A549 (cell line): ENCODE data around the gene PLCD3. TPM values are rescaled to one million over a fixed set of nuclear protein-coding genes. Genes with fewer than 3 reads are reported as not detected.

Experiments used
- ATAC-seq, 2 experiments: fragments of 200-7000 bp in 1 of 2; fragments of >200 bp in 1 of 2; cut with Nextera tagmentation in 1 of 2; cut with Tn5 transposase in 1 of 2; 3 replicates each; pipeline versions ENCODE4 v1.8.0 to v1.9.1; 2018 to 2020; ENCODE audit warnings: mild to moderate bottlenecking in 1 of 2, moderate library complexity in 1 of 2
- CTCF ChIA-PET: fragments of 300-600 bp; sonication (Branson Sonifier 250); formaldehyde crosslinking; extraction: SDS; loops from one replicate; lab custom pipeline; 2021; ENCODE audit warnings: antibody characterized with exemption, inconsistent platforms; lab: Yijun Ruan, JAX
- POLR2A ChIA-PET: fragments of 350-600 bp; formaldehyde crosslinking; extraction: SDS; loops from one replicate; lab custom pipeline; 2021; ENCODE audit warnings: antibody characterized with exemption, inconsistent platforms; lab: Yijun Ruan, JAX
- DNase-seq, 2 experiments: peaks; one replicate each; pipeline versions ENCODE4 v3.0.0 to v3.0.0-alpha.2; 2011 to 2016; ENCODE audit warnings: low read depth in 1 of 2, low spot score in 1 of 2
- FAIRE-seq: peaks from 2 replicates; lab custom pipeline; 2011; peaks lifted over from hg19 to GRCh38; lab: Jason Lieb, UNC
- H3K27ac ChIP-seq, 2 experiments: fragments of >200 bp; sonication (Bioruptor Twin); formaldehyde crosslinking; 3 replicates each; pipeline ENCODE4 v1.5.1; 2016 to 2017
- H3K4me1 ChIP-seq: fragments of >200 bp; sonication (Bioruptor Twin); formaldehyde crosslinking; 3 replicates; pipeline ENCODE4 v1.6.1; 2016
- H3K4me2 ChIP-seq: fragments of >200 bp; sonication (Bioruptor Twin); formaldehyde crosslinking; 3 replicates; pipeline ENCODE4 v1.6.1; 2016
- H3K4me3 ChIP-seq: fragments of >200 bp; sonication (Bioruptor Twin); formaldehyde crosslinking; 3 replicates; pipeline ENCODE4 v1.5.1; 2016
- H3K9me3 ChIP-seq: fragments of >200 bp; sonication (Bioruptor Twin); formaldehyde crosslinking; 3 replicates; pipeline ENCODE4 v1.6.1; 2016
- ATOH8 ChIP-seq: fragments of 250-450 bp; sonication (Bioruptor Pico); IDR thresholded peaks from 2 replicates; pipeline ENCODE4 v1.5.0; 2020; ENCODE audit warnings: low read depth, mild to moderate bottlenecking, moderate library complexity
- BHLHE40 ChIP-seq: IDR thresholded peaks from 2 replicates; pipeline ENCODE4 v1.6.1; 2012; ENCODE audit warnings: low read depth, low read length, inconsistent platforms
- CHD2 ChIP-seq: fragments of 150-350 bp; IDR thresholded peaks from 2 replicates; pipeline ENCODE4 v1.6.1; 2014; ENCODE audit warnings: low read length; ENCODE audit not compliant: partially characterized antibody
- E2F6 ChIP-seq: IDR thresholded peaks from 2 replicates; pipeline ENCODE4 v1.6.1; 2012; ENCODE audit warnings: low read depth, borderline replicate concordance
- EHMT2 ChIP-seq: fragments of 200-600 bp; sonication (generic); IDR thresholded peaks from 2 replicates; pipeline ENCODE4 v1.6.1; 2016; ENCODE audit warnings: antibody characterized with exemption, low read depth, mild to moderate bottlenecking, moderate library complexity
- ESRRA ChIP-seq: fragments of 150-350 bp; IDR thresholded peaks from 2 replicates; pipeline ENCODE4 v1.6.1; 2014; ENCODE audit warnings: mild to moderate bottlenecking, low read length, borderline replicate concordance
- FOXS1 ChIP-seq: fragments of 250-450 bp; sonication (Bioruptor Pico); IDR thresholded peaks from 2 replicates; pipeline ENCODE4 v1.5.0; 2020; ENCODE audit warnings: mild to moderate bottlenecking, moderate library complexity
- GATA3 ChIP-seq: IDR thresholded peaks from 2 replicates; pipeline ENCODE4 v1.6.1; 2012; ENCODE audit warnings: borderline replicate concordance
- HOXA7 ChIP-seq: fragments of 250-450 bp; sonication (Bioruptor Pico); IDR thresholded peaks from 2 replicates; pipeline ENCODE4 v1.5.0; 2020; ENCODE audit warnings: mild to moderate bottlenecking, moderate library complexity
- HOXB13 ChIP-seq: fragments of 250-450 bp; sonication (Bioruptor Pico); IDR thresholded peaks from 2 replicates; pipeline ENCODE4 v1.5.0; 2020; ENCODE audit warnings: low read depth, mild to moderate bottlenecking, moderate library complexity
- HOXB5 ChIP-seq: fragments of 250-450 bp; sonication (Bioruptor Pico); IDR thresholded peaks from 2 replicates; pipeline ENCODE4 v1.5.0; 2020; ENCODE audit warnings: mild to moderate bottlenecking, moderate library complexity
- KDM1A ChIP-seq: fragments of 200-600 bp; sonication (generic); IDR thresholded peaks from 2 replicates; pipeline ENCODE4 v1.6.1; 2016; ENCODE audit warnings: low read depth, mild to moderate bottlenecking
- MAFK ChIP-seq: fragments of 450-650 bp; IDR thresholded peaks from 2 replicates; pipeline ENCODE4 v1.6.1; 2014; ENCODE audit not compliant: partially characterized antibody
- MAZ ChIP-seq: fragments of 150-350 bp; IDR thresholded peaks from 2 replicates; pipeline ENCODE4 v1.6.1; 2014; ENCODE audit warnings: antibody characterized with exemption, low read depth, low read length, borderline replicate concordance
- MYC ChIP-seq: IDR thresholded peaks from 2 replicates; pipeline ENCODE4 v1.6.1; 2012; ENCODE audit warnings: mild to moderate bottlenecking, inconsistent platforms, low read length, improper control_type of control experiment, borderline replicate concordance
- NPAS2 ChIP-seq: fragments of 250-450 bp; sonication (Bioruptor Pico); IDR thresholded peaks from 2 replicates; pipeline ENCODE4 v1.8.0; 2022; ENCODE audit warnings: mild to moderate bottlenecking, moderate library complexity, borderline replicate concordance
- NR3C1 ChIP-seq: fragments of >200 bp; sonication (Bioruptor Twin); formaldehyde crosslinking; IDR thresholded peaks from 3 replicates; pipeline ENCODE4 v1.6.1; 2017
- POLR2AphosphoS2 ChIP-seq: conservative IDR thresholded peaks from 2 replicates; pipeline ENCODE4 v1.6.1; 2012; ENCODE audit warnings: low read length, improper control_type of control experiment, inconsistent platforms
- RAD21 ChIP-seq, 2 experiments: fragments of >200 bp in 1 of 2; sonication (Bioruptor Twin) in 1 of 2; formaldehyde crosslinking in 1 of 2; IDR thresholded peaks in 1 of 2; conservative IDR thresholded peaks in 1 of 2; 2 replicates in 1 of 2; 3 replicates in 1 of 2; pipeline ENCODE4 v1.6.1; 2012 to 2018; ENCODE audit warnings: inconsistent platforms in 1 of 2
- RNF2 ChIP-seq: fragments of 200-600 bp; sonication (generic); IDR thresholded peaks from 2 replicates; pipeline ENCODE4 v1.6.1; 2016; ENCODE audit warnings: low read depth, mild to moderate bottlenecking, antibody characterized with exemption, moderate library complexity, borderline replicate concordance
- SMC3 ChIP-seq: fragments of >200 bp; sonication (Bioruptor Twin); formaldehyde crosslinking; IDR thresholded peaks from 3 replicates; pipeline ENCODE4 v1.6.1; 2018; ENCODE audit warnings: inconsistent platforms
- SREBF2 ChIP-seq: fragments of 450-650 bp; IDR thresholded peaks from 2 replicates; pipeline ENCODE4 v1.6.1; 2014; ENCODE audit warnings: mild to moderate bottlenecking, moderate library complexity
- TP53 ChIP-seq: fragments of 250-450 bp; sonication (Bioruptor Pico); IDR thresholded peaks from 2 replicates; pipeline ENCODE4 v1.5.0; 2021; ENCODE audit warnings: mild to moderate bottlenecking, moderate library complexity
- ZC3H11A ChIP-seq: fragments of 450-650 bp; IDR thresholded peaks from 2 replicates; pipeline ENCODE4 v1.6.1; 2014; ENCODE audit warnings: antibody characterized with exemption, mild to moderate bottlenecking
- ZSCAN20 ChIP-seq: fragments of 250-450 bp; sonication (Bioruptor Pico); IDR thresholded peaks from 2 replicates; pipeline ENCODE4 v1.8.0; 2022; ENCODE audit warnings: mild to moderate bottlenecking, moderate library complexity
- WGBS: methylation state at CpG from one replicate; pipeline ENCODE4 v1.1.6; 2017; ENCODE audit errors: missing lambda C conversion rate; 5-methylcytosine and 5-hydroxymethylcytosine counted together
- polyA plus RNA-seq, 4 experiments: library from polyadenylated mRNA; depleted of rRNA in 3 of 4; stranded (reverse); fragments of >200 nt; fragmentation: RNase III in 1 of 4; extraction: RNeasy Plus Mini Kit Qiagen cat#74134 plus additional on column Dnase treatment in 1 of 4; gene quantifications; 2 replicates in 3 of 4; 3 replicates in 1 of 4; pipeline ENCODE4 v1.2.3, GENCODE V29; 2011 to 2017

Gene PLCD3
- polyA plus RNA-seq, 2 of the 4 experiments (the other 2 are of a cell fraction), result 56.6 to 105 TPM

GRCh38 chr17:45087504-45087975 lies 44.8 kb downstream of the PLCD3 start:
- no peak overlapping the region for H3K4me2 ChIP-seq
- H3K27ac ChIP-seq, result no peak overlapping the region
- ATAC-seq, result no peak
- FAIRE-seq, result peak; percentile 56
- CTCF ChIA-PET, result interaction anchor here (0.5 to 30.6 kb wide), 7 partner anchors 10 to 112 kb away, joined by 3 to 742 read pairs (median 9); partner anchors contain the start of genes ACBD4 and PLCD3
- H3K4me1 ChIP-seq, result peaks cover 26% of the 10 kb centered on the region
- 85% methylated on average over 3 of the region's 3 CpGs for WGBS
- H3K4me3 ChIP-seq, result no peak overlapping the region
- TF ChIP-seq SREBF2, result no peak
- TF ChIP-seq RNF2, result no peak
- TF ChIP-seq GATA3, result no peak
- no peak for TF ChIP-seq HOXB13 (CRISPR knock-in tag)
- TF ChIP-seq FOXS1 (CRISPR knock-in tag), result no peak
- no peak for TF ChIP-seq SMC3
- no peak for TF ChIP-seq POLR2AphosphoS2
- no peak for TF ChIP-seq HOXB5 (CRISPR knock-in tag)
- TF ChIP-seq HOXA7 (CRISPR knock-in tag), result no peak
- no peak for TF ChIP-seq MAFK
- DNase-seq, result no peak
- H3K9me3 ChIP-seq, result no peaks in the 10 kb centered on the region
- POLR2A ChIA-PET, result interaction anchor here (0.5 to 2.0 kb wide), 3 partner anchors 22 to 37 kb away, joined by 3 to 6 read pairs (median 4); partner anchors contain the start of gene NMT1

- H3K9me3 ChIP-seq, result no peaks in the 10 kb centered on the region
- ATAC-seq (no peak), FAIRE-seq (no peak), DNase-seq (no peak)
- H3K27ac ChIP-seq, result no peak overlapping the region
- ChIA-PET POLR2A (interaction anchor here (1.1 to 2.0 kb wide), 2 partner anchors 26 to 36 kb away, joined by 4 to 6 read pairs; partner anchors contain the start of gene NMT1), CTCF (interaction anchor here (0.7 to 30.6 kb wide), 7 partner anchors 11 to 167 kb away, joined by 3 to 742 read pairs (median 9); partner anchors contain the start of genes ACBD4 and PLCD3)
- peaks cover 21% of the 10 kb centered on the region for H3K4me1 ChIP-seq
- TF ChIP-seq E2F6, result no peak
- TF ChIP-seq ESRRA, result no peak
- TF ChIP-seq NPAS2 (CRISPR knock-in tag), result no peak
- no peak for TF ChIP-seq KDM1A
- TF ChIP-seq RAD21 (conservative IDR thresholded peaks at IDR 0.05 in 1 of 2, IDR thresholded peaks at IDR 0.05 in 1 of 2), result no peak
- TF ChIP-seq RNF2, result no peak
- no peak for TF ChIP-seq MAZ
- TF ChIP-seq ZC3H11A, result no peak
- TF ChIP-seq BHLHE40, result no peak
- TF ChIP-seq ATOH8, result no peak
- no peak for TF ChIP-seq EHMT2
- no peak for TF ChIP-seq MYC
- TF ChIP-seq ZSCAN20 (CRISPR knock-in tag), result no peak
- TF ChIP-seq SMC3, result no peak
- no peak for TF ChIP-seq TP53 (CRISPR knock-in tag)
- TF ChIP-seq CHD2, result no peak
- TF ChIP-seq NR3C1, result no peak
- 88% methylated on average over 6 of the region's 6 CpGs for WGBS
- no peak overlapping the region for H3K4me3 ChIP-seq
- H3K4me2 ChIP-seq, result no peak overlapping the region
Observed at GRCh38 chr17:45086865-45087503, 45.3 kb downstream of the PLCD3 start.
